ENCODE data around the gene HERC3.

- no peak for TF ChIP-seq CTCF (IDR thresholded peaks at IDR 0.05; ENCODE audit: insufficient read depth, low read depth, low read length)
- no peak for TF ChIP-seq EZH2 (IDR thresholded peaks at IDR 0.05; ENCODE audit: insufficient read depth, low read length)
Observed at GRCh38 chr4:88734403-88734949, 142.2 kb downstream of the HERC3 start.
